Ovary (tissue), 3 donors: ENCODE measurements around the gene RAB31.

Source experiments
- CTCF ChIP-seq, 3 donors: fragments of 450-650 bp in 2 of 3; fragments of 200-600 bp in 1 of 3; IDR thresholded peaks; one replicate each; pipeline versions ENCODE4 v1.5.1 to v1.8.0; 2016 to 2022; ENCODE audit warnings: antibody characterized with exemption in 3 of 3, mild to moderate bottlenecking in 1 of 3
- POLR2A ChIP-seq: fragments of 450-650 bp; IDR thresholded peaks from one replicate; pipeline ENCODE4 v1.6.1; 2017; ENCODE audit warnings: antibody characterized with exemption, mild to moderate bottlenecking, moderate library complexity
- donor health status: DM: no; HTN: no; CAD: no.

- no peak for TF ChIP-seq CTCF (IDR thresholded peaks at IDR 0.05)
- no peak for TF ChIP-seq POLR2A
Measured at GRCh38 chr18:9906481-9906880, 198.4 kb downstream of the RAB31 start.
